Mesodermal cell (in vitro differentiated cells): Measurements from ENCODE around the gene GRM8.

ENCODE experiments used
- H3K27ac ChIP-seq: 2 replicates; pipeline ENCODE4 v1.7.0; 2013; ENCODE audit warnings: mild to moderate bottlenecking, low read depth, low read length, moderate library complexity; ENCODE audit not compliant: severe bottlenecking
- H3K36me3 ChIP-seq: 2 replicates; pipeline ENCODE4 v1.7.1; 2013; ENCODE audit warnings: mild to moderate bottlenecking, low read length, moderate library complexity; ENCODE audit not compliant: control insufficient read depth, insufficient read depth
- H3K4me1 ChIP-seq: one replicate; pipeline ENCODE4 v1.7.1; 2013; ENCODE audit warnings: mild to moderate bottlenecking, low read length; ENCODE audit not compliant: insufficient read depth, control insufficient read depth, poor library complexity, severe bottlenecking
- H3K4me3 ChIP-seq: 2 replicates; pipeline ENCODE4 v1.7.0; 2013; ENCODE audit warnings: low read length, control low read depth, mild to moderate bottlenecking; ENCODE audit not compliant: insufficient read depth, poor library complexity, severe bottlenecking; ENCODE audit errors: extremely low read depth
- H3K9me3 ChIP-seq: 2 replicates; pipeline ENCODE4 v1.7.1; 2013; ENCODE audit warnings: mild to moderate bottlenecking, low read length, moderate library complexity; ENCODE audit not compliant: control insufficient read depth
- WGBS, 2 experiments: methylation state at CpG; one replicate each; pipeline ENCODE4 v1.1.5; 2013; ENCODE audit warnings: missing lambda C conversion rate in 2 of 2; ENCODE audit not compliant: insufficient coverage in 2 of 2; 5-methylcytosine and 5-hydroxymethylcytosine counted together

Gene GRM8

GRCh38 chr7:127194571-127194970 lies 58.2 kb downstream of the GRM8 start:
- no peak overlapping the region for H3K27ac ChIP-seq
- no CpG with 5 or more reads among the region's 2 CpGs for whole genome bisulfite sequencing, 2 experiments
- H3K4me3 ChIP-seq = no peak overlapping the region
- H3K9me3 ChIP-seq = no peaks in the 10 kb centered on the region
- peaks cover 3% of the 10 kb centered on the region for H3K4me1 ChIP-seq
- no peaks in the 10 kb centered on the region for H3K36me3 ChIP-seq

GRCh38 chr7:127189886-127190285 lies 62.9 kb downstream of the GRM8 start:
- 37 to 94% methylated on average over 2 of the region's 3 CpGs for WGBS, 2 experiments
- peaks cover 16% of the 10 kb centered on the region for H3K4me1 ChIP-seq
- H3K36me3 ChIP-seq = no peaks in the 10 kb centered on the region
- H3K9me3 ChIP-seq = no peaks in the 10 kb centered on the region
- peak overlapping the region; percentile 82 for H3K27ac ChIP-seq
- no peak overlapping the region for H3K4me3 ChIP-seq

- Histone ChIP-seq H3K9me3 (no peaks in the 10 kb centered on the region), H3K4me1 (peaks cover 16% of the 10 kb centered on the region), H3K4me3 (no peak overlapping the region), H3K36me3 (no peaks in the 10 kb centered on the region), H3K27ac (peak overlapping the region; percentile 82)
- 95% methylated on average over 2 of the region's 2 CpGs; no CpG with 5 or more reads in 1 of the 2 experiments for WGBS, 2 experiments
Observed at GRCh38 chr7:127189074-127189473, 63.7 kb downstream of the GRM8 start.

GRCh38 chr7:127187740-127188139 lies 65.0 kb downstream of the GRM8 start:
- H3K9me3 ChIP-seq = no peaks in the 10 kb centered on the region
- WGBS, 2 experiments = 89 to 100% methylated on average over 1 of the region's 1 CpG
- H3K4me1 ChIP-seq = peaks cover 16% of the 10 kb centered on the region
- no peak overlapping the region for H3K27ac ChIP-seq
- H3K36me3 ChIP-seq = no peaks in the 10 kb centered on the region
- H3K4me3 ChIP-seq = no peak overlapping the region

GRCh38 chr7:127186686-127187085 lies 66.1 kb downstream of the GRM8 start:
- Histone ChIP-seq H3K27ac (no peak overlapping the region), H3K36me3 (no peaks in the 10 kb centered on the region), H3K4me1 (peaks cover 16% of the 10 kb centered on the region), H3K4me3 (no peak overlapping the region), H3K9me3 (no peaks in the 10 kb centered on the region)
- WGBS, 2 experiments = 100% methylated on average over 1 of the region's 1 CpG; no CpG with 5 or more reads in 1 of the 2 experiments

- H3K4me1 ChIP-seq = no peaks in the 10 kb centered on the region
Observed at GRCh38 chr7:127177156-127177555, 75.6 kb downstream of the GRM8 start.

GRCh38 chr7:127162366-127162765 lies 90.4 kb downstream of the GRM8 start:
- Histone ChIP-seq H3K9me3 (no peaks in the 10 kb centered on the region), H3K36me3 (no peaks in the 10 kb centered on the region), H3K4me3 (no peak overlapping the region), H3K27ac (no peak overlapping the region), H3K4me1 (no peaks in the 10 kb centered on the region)
- 100% methylated on average over 1 of the region's 2 CpGs; no CpG with 5 or more reads in 1 of the 2 experiments for WGBS, 2 experiments

More at GRCh38 chr7:127177156-127177555, 75.6 kb downstream of the GRM8 start:
- Histone ChIP-seq H3K9me3 (no peaks in the 10 kb centered on the region), H3K27ac (no peak overlapping the region), H3K4me3 (no peak overlapping the region), H3K36me3 (no peaks in the 10 kb centered on the region)

GRCh38 chr7:127158659-127159058 lies 94.1 kb downstream of the GRM8 start:
- H3K36me3 ChIP-seq = no peaks in the 10 kb centered on the region
- H3K4me1 ChIP-seq = no peaks in the 10 kb centered on the region
- H3K27ac ChIP-seq = no peak overlapping the region
- no peak overlapping the region for H3K4me3 ChIP-seq
- WGBS, 2 experiments = 75 to 77% methylated on average over 1 to 2 of the region's 3 CpGs
- H3K9me3 ChIP-seq = no peaks in the 10 kb centered on the region

- Histone ChIP-seq H3K4me1 (no peaks in the 10 kb centered on the region), H3K36me3 (no peaks in the 10 kb centered on the region)
- WGBS, 2 experiments = 76 to 93% methylated on average over 2 of the region's 4 CpGs
Observed at GRCh38 chr7:127154958-127155357, 97.8 kb downstream of the GRM8 start.

GRCh38 chr7:127154101-127154500 lies 98.6 kb downstream of the GRM8 start:
- WGBS, 2 experiments = 74 to 84% methylated on average over 3 of the region's 3 CpGs
- no peak overlapping the region for H3K27ac ChIP-seq
- H3K4me1 ChIP-seq = no peaks in the 10 kb centered on the region
- no peaks in the 10 kb centered on the region for H3K9me3 ChIP-seq
- H3K4me3 ChIP-seq = no peak overlapping the region
- no peaks in the 10 kb centered on the region for H3K36me3 ChIP-seq

More at GRCh38 chr7:127154958-127155357, 97.8 kb downstream of the GRM8 start:
- no peak overlapping the region for H3K27ac ChIP-seq
- H3K9me3 ChIP-seq = no peaks in the 10 kb centered on the region
- H3K4me3 ChIP-seq = no peak overlapping the region

GRCh38 chr7:127153315-127153714 lies 99.4 kb downstream of the GRM8 start:
- Histone ChIP-seq H3K9me3 (no peaks in the 10 kb centered on the region), H3K4me1 (no peaks in the 10 kb centered on the region), H3K27ac (no peak overlapping the region), H3K4me3 (no peak overlapping the region), H3K36me3 (no peaks in the 10 kb centered on the region)
- WGBS, 2 experiments = 88 to 94% methylated on average over 1 to 2 of the region's 3 CpGs
